Muscle of arm (tissue), 14 donors: ENCODE results near the gene LARP1. TPM values are rescaled to one million over a fixed set of nuclear protein-coding genes. Genes with fewer than 3 reads are reported as not detected.
"Not testable (repeated sequence)": the region's sequence is repeated elsewhere in the genome, so short reads cannot be mapped to it uniquely, and the experiment has no call there.

ENCODE experiments used
- DNase-seq: peaks from one replicate; pipeline ENCODE4 v3.0.0-alpha.2; 2013
- long read RNA-seq, 11 donors: transcript quantifications; one replicate each; lab custom pipeline, GENCODE V29; 2026
- polyA plus RNA-seq, 12 donors: library from polyadenylated mRNA; unstranded; fragments of 120-200 nt; gene quantifications; one replicate each; pipeline ENCODE4 v1.2.1, GENCODE V29; 2013; ENCODE audit not compliant: insufficient read length in 12 of 12

Gene LARP1
- 100 to 1,000 TPM in 4 of 12 donors, 10 to 100 TPM in 8; 79.0 to 335 (median 92.7) TPM for polyA plus RNA-seq
- long read RNA-seq, donor 1, partial matches to known transcripts, result 64 of 70 reads
- long read RNA-seq, donor 1, other reads (novel, unspliced or antisense), result 0 of 70 reads
- long read RNA-seq, donor 2, partial matches to known transcripts, result 0 of 3 reads
- long read RNA-seq, donor 2, other reads (novel, unspliced or antisense), result 0 of 3 reads
- long read RNA-seq, donor 3, partial matches to known transcripts, result 0 of 2 reads
- long read RNA-seq, donor 3, other reads (novel, unspliced or antisense), result 0 of 2 reads
- long read RNA-seq, donor 4, partial matches to known transcripts, result 0 of 1 reads
- long read RNA-seq, donor 4, other reads (novel, unspliced or antisense), result 0 of 1 reads
- long read RNA-seq, donor 5, partial matches to known transcripts, result 12 of 13 reads
- long read RNA-seq, donor 5, other reads (novel, unspliced or antisense), result 0 of 13 reads
- long read RNA-seq, donor 6, partial matches to known transcripts, result 0 of 1 reads
- long read RNA-seq, donor 6, other reads (novel, unspliced or antisense), result 0 of 1 reads
- long read RNA-seq, donor 7, partial matches to known transcripts, result 0 of 3 reads
- long read RNA-seq, donor 7, other reads (novel, unspliced or antisense), result 0 of 3 reads
- long read RNA-seq, donor 8, partial matches to known transcripts, result 0 of 1 reads
- long read RNA-seq, donor 8, other reads (novel, unspliced or antisense), result 0 of 1 reads
- long read RNA-seq, donor 9, partial matches to known transcripts, result 0 of 1 reads
- long read RNA-seq, donor 9, other reads (novel, unspliced or antisense), result 0 of 1 reads
- long read RNA-seq, donor 10, partial matches to known transcripts, result 0 of 1 reads
- long read RNA-seq, donor 10, other reads (novel, unspliced or antisense), result 0 of 1 reads
- long read RNA-seq, donor 11, result 0 reads

DNA sequence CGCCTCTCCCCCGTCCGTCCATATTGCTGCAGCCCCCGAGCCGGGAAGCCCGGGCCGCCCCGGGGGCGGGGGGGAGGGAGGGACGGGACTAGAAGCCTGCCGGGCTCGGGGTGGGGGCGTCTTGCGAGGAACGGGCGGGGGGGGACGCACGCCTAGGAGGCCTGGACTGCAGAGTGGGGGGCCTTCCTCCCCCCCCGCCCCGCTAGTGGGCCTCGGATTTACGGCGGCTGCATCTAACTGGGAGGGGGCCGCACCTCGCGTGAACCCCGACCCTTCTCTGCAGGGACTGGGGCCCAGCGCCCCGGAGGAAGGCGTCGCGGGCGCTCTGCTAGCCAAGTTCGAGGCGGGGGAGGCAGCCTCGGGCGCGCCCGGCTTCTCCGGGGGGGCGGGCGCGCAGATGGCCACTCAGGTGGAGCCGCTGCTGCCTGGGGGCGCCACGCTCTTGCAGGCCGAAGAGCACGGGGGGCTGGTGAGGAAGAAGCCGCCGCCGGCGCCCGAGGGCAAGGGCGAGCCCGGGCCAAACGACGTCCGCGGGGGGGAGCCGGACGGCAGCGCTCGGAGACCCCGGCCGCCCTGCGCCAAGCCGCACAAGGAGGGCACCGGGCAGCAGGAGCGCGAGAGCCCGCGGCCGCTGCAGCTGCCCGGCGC lies at the start of gene LARP1:
Gene LARP1, plus strand, starts transcription at position 17 of the 648 bp plus-strand sequence. Its CDS starts 381 bp downstream, at position 398.
- no peak for DNase-seq

DNA sequence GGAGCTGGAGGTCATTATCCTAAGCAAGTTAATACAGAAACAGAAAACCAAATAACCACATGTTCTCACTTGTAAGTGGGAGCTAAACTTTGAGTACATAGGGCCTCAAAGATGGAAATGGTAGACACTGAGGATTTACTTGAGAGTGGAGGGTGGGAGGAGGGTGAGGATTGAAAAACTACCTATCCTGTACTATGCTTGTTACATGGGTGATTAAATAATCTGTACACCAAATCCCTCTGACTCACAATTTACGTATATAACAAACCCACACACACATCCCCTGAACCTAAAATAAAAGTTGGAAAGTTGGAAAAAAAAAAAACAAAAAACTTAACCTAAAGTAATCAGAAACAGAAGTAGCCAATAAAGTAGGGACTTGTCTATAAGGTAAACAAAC lies 48.8 kb upstream of the LARP1 start:
- no peak for DNase-seq

DNA sequence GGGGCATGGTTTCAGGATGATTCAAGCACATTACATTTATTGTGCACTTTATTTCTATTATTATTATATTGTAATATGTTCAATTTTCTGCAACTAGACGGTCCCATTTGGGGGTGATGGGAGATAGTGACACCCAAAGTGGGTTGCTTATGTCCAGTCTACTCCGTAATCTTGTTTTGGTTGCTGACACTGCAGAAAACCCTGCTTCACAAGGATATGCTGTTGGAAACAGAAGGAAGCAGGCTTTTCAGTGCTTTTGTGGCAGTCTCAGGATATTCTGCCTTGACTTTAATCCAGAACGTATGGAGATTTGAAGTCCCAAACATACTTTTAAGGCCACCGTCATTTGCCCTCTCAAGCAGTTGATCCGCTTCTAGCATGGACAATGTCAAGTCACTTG lies 47.5 kb upstream of the LARP1 start:
- DNase-seq, result no peak

DNA sequence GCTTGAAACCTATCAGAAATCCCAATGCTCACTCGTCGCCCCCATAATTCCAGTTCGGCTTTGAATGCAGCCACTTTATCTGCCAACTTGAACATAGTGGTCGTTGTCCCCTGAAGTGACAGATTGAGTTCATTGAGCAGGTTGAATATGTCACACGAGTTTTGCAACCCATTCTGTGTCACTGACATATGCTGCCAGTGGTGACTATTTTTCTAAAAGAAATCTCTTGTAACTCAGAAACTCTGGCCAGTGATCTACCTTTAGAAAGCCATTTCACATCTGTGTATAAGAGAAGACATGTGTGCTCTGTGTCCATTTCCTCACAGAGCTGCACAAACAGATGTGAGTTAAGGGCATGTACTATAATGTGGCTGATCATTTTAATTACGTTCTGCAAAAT lies 47.0 kb upstream of the LARP1 start:
- DNase-seq, result no peak

DNA sequence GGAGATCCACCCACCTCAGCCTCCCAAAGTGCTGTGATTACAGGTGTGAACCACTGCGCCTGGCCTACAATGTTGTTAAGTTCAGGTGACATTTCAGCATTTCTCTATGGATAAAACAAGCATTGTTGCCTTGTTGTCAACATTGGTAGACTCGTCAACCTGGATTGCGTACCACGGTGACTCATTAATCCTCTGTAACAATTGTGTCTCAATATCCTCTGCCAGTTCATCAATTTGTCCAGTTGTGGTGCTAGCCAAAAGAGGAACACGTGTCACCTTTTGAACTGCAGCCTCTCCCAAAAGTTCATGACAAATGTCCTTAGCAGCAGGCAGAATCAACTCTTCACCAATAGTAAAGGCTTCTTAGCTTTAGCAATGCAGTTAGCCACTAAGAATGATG lies 46.3 kb upstream of the LARP1 start:
- DNase-seq, result no peak

DNA sequence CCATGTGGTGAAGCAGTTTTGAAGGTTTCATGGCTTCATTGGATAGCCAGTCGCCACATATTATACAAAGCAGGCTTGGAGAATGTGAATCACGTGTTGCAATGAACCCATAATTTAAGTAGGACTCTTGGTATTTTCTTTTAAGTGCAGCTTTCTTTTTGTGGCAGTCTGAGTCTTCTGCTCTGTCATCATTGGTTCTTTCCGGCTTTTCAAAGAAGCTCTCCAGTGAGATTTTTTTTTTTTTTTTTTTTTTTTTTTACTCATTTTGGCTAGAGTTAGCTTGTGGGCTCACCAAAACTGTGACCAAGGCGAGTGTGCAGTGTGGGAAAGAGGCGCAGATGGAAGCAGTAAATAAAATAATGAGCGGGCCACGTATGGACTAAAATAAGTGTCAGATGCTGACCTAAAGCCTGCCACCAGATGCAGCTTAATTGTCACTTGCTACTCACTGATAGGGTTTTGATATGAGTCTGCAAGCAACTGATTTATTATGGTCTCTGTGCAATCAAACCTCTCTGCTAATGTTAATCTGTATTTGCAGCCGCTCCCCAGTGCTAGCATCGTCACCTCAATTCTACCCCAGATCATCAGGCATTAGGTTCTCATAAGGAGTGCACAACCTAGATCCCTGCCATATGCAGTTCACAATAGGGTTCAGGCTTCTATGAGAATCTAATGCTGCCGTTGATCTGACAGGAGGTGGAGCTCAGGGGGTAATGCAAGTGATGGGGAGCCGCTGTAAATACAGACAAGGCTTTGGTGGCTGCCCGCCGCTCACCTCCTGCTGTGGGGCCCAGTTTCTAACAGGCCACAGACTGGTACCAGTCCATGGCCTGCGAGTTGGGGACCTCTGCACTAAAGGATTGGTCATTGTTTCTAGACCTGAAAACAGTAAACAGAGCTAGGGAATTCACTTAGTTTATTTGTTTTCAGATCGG lies 45.5 kb upstream of the LARP1 start:
- no peak for DNase-seq

DNA sequence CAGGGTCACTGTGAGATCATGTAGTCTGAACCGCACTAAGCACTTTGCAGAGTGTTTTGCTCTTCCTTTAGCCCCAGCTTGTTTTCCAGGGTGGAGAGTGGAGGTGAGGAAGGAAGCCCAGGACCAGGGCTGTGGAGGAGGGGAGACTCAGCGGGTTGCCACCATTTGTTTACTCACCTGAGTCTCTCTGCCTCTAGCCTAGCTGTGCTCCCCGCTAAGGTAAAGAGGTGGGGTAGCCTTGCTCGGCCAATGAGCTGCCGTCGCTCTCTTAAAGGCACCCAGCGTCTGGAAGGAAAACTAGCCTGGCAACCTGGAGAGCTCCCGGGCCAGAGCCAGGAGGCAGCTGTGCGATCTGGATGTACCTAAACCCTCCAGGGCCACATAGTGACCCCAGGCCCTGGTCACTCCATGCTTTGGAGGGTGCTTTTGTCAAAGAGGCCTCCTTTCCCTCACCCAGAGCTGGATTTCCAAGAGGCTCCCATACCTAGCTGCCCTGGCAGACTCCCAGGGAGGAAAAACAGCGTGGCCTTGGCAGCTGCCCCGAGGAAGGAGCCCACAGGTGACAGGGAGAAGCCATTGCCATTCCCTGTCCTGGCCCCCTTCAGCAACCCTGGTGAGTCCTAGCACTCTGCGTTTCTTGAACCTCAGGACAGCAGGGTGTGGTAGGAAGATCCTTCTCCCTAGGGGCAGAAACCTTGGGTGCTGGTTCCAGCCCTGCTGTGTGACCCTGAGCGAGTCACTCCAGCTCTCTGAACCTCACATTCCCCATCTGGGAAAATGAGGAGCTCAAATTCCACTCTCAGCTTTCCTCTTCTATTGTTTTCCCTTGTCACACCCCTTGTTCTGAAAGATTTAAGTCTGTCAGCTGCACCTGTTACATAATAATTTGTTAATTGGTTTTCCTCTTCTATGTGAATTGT lies 42.4 kb upstream of the LARP1 start:
- no peak for DNase-seq

DNA sequence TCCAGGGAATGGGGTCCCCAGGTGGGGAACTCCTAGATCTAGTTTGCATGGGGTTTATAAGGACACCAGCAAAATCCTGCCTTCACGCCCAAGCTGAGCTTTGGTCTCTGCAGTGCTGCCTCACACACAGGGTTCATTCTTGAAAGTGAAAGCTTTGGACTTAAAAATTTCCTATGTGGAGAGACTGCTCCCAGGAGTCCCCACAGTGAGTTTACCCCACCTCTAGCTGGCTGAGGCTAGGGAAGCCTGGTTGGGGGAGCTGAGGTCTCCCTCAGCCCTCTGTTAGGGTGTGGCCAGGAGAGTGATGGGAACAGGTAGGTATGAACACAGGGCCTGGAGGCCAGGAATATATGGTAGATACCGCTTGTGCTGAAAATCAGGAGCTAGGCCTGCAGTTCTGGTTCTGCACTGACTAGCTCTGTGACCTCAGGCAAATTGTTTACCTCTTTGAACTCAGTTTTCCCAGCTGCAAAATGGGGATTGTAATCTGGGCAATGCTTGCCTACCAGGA lies 41.5 kb upstream of the LARP1 start:
- no peak for DNase-seq

DNA sequence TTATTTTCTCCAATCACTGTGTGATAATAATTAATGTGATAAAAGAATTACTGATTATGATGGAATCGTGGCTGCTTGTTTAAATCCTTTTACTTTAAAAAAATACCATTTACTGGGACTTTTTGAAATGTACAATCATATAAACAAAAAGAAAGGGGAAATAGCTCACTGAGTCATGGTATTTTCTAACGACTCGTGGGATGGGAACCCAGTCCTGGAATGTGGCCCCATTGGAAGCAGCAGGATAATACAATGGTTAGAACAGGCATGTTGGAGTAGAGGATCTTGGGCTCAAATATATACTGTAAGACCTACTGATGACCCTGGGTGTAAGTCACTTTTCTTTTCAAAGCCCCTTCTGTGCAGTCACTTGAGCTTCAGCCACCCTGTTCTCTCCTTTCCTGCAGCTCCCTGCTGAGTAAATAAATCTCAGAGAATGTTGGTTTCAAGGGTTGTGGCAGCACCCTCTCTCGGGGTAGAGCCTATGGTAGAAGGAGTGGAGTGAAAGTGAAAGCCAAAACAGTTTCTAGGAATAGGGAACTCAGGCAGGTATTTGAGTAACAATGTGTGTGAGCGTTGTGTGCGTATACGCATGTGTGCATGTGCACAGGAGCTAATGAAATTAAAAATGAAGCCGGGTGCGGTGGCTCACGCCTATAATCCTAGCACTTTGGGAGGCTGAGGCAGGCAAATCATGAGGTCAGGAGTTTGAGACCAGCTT lies 40.8 kb upstream of the LARP1 start:
- no peak for DNase-seq

DNA sequence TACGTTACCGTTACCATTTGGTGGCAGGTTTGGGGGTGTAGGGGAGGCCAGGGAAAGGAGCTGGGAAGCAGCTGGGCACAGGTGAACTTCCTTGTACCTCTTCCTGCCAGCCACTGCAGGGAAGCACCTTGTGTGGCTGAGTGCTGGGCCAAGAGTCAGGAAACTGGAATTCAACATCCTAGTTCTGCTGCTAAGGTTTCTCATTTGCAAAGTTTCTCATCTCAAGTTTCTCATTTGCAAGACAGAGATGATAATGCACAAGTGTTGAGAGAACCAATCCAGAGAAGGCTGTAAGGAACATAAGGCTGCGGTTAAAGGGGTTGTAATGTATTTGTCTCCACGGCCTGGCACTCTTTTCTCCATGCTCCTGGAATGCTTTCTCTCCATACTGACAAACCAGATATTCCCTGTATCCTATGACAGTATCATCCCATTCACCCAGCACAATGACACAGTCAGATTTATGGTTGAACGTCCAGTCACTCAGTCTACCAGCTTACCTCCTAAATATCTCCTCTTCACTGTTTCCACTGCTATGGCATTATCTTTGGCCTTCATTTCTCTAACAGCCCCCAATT lies 33.6 kb upstream of the LARP1 start:
- DNase-seq, result no peak

DNA sequence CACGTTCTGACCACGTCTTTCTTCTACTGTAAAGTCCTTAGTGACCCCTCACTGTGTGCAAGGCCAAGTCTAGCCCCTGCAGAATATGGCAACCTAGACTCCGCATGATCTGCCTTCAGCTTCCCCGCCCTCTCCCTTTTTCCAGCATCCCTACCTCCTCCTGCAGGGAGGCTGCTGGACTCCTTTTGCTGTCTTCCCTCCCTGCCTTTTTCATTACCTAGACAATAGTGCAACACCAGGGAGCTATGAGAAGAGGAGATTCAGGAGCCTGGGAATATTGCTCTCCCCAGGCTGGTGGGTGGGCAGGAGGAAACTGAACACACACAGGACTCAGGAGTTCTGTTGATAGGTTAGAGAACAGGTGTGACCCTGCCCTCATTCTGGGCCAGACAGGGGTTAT lies 33.1 kb upstream of the LARP1 start:
- DNase-seq, result no peak

DNA sequence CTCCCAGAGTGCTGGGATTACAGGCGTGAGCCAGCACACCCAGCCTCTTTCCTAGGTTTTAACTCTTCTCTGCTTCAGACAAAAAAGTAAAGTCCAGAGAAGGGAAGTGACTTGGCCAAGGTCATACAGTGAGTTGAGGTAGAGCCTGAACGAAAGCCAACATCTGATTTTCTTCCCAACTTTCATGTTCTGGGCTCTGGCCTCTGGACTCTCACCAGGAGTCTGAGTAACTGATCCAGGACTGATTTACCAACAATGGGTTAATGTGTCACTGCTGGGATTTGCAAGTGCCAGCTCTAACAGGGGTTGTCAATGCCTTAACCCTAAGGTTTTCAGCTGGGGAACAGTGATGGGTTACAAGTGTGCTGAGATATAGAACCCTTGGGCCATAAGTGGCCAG lies 32.2 kb upstream of the LARP1 start:
- no peak for DNase-seq

DNA sequence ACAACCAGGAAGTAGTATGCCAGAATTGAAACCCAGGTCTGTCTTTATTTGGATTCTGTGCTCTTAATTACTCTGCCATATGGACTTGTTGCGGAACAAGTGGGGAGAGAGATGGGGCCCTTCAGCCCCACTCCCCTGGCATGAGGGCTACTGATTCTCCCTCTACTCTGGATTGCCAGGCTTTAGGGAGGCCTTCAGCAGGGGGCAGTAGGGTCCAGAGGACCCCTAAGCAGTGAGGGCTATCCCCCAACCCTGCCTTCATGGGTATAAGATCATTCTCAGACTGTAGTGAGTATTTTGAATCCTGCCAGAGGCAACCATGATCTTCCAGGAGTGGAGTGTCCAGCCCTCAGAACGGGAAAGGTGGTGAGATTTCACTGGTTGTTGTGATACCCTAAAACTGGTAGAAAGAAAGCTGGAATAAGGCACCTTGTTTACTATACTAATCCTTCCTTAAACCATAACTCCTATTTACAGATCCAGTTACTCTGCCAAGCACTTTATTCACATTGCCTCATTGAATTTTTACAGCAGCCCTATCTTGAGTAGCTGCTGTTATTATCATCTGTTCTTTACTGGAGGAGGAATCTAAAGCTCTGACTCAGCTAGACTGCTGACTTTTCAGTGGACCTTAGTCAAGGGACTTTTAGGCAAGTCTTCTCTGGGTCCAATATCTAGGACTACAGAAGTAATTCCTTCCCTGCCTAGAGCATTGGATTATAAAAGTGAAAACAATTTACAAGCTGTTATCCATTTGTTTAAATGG lies 31.3 kb upstream of the LARP1 start:
- DNase-seq, result no peak

DNA sequence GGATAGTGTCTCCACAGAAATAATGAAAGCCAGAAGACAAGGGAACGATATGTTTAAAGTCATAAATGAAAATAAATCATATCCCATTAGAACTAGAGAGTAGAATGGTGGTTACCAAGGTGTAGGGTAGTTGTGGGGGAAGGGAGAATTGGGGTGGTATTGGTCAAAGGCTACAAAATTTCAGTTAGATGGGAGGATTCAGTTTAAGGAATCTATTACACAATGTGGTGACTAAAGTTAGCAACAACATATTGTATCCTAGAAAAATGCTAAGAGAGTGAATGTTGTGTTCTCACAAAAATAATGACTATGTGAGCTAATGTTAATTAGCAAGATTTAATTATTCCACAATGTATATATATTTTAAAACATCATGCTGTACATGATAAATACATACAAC lies 27.8 kb upstream of the LARP1 start:
- no peak for DNase-seq

DNA sequence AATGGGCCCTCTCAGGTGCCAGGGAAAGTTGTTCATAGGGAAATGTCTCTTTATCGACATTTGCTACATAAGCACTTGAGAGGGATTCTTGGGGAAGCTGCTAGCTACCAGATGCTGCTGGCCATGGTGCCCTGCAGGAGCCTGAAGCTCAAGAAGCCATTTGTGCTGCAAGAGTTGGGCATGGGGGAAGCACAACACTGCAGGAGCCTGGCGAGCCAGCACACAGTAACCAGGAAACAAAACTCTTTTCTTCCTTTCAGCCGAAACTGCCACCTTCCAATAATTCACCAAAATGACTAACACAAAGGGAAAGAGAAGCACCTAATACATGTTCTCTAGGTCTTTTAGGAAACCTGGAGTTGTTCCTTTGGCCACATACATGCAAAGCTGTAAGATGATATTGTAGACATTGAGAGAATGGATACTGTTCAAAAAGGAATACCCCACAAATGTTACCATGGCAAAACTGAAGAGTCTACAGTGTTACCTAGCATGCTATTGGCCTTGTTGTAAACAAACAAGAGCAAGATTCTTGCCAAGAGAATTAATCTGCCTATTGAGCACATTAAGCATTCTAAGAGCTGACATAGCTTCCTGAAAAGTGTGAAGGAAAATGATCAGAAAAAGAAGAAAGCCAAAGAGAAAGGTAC lies 26.1 kb upstream of the LARP1 start:
- no peak for DNase-seq

DNA sequence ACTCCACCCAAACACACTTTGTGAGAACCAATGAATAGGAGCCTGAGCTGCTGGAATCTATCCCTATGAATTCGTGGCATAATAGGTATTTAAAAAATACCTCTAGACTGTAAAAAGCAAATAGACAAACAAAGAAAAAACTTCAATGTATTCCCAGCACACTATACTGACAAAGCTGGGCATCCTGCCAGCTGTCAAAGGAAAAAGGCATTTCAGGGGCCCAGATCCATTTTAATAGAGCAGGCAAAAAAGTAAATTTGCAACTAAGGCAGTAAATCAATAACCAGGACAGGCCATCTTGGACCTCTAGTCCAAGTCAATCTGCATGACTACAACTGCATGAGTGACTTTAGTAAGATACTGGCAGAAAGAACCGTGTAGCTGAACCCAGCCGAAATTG lies 25.6 kb upstream of the LARP1 start:
- DNase-seq, result no peak

DNA sequence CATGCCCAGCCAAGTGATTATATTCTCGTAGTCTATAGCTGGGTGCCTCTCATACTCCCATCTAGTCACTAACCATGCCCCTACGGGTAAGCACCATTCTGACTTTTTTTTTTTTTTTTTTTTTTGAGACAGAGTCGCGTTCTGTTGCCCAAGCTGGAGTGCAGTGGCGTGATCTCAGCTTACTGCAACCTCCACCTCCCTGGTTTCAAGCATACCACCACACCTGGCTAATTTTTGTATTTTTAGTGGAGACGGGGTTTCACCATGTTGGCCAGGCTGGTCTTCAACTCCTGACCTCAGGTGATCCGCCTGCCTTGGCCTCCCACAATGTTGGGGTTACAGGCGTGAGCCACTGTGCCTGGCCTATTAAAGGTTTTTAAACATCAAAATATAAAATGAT lies 24.4 kb upstream of the LARP1 start:
- not testable (repeated sequence) for DNase-seq
